CD4-positive, alpha-beta T cell treated with Interleukin-15 for 4 hours (primary cell): Measurements from ENCODE around the gene RBBP4.
A peak's percentile ranks its signal among the peaks of the same experiment; 100 is the strongest.

Experiments used
- DNase-seq: peaks from one replicate; pipeline ENCODE4 v3.0.0-alpha.2; 2020; ENCODE audit warnings: low spot score

Gene RBBP4

GRCh38 chr1:32719681-32720275 is 68.8 kb downstream of the RBBP4 start:
- no peak for DNase-seq

- DNase-seq = peak; percentile 16
These were observed 73.9 kb downstream of the RBBP4 start for GRCh38 chr1:32724678-32725614.

DNA sequence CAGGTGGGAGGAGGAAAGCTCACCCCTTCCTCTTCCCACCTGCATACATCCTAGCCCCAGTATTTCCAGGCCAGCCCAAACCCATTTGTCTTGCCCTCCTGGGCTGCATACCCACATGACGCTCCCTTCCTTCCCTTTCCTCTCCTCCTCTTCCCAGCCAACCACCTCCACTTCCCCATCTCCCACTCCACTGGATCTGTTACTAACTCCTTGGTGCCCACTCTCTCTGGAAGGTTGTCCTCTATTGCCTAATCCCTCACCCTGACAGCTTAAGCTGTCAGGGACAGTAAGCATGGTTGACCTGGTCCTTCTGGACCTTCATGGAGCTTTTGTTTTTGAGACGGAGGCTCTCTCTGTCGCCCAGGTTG is 74.6 kb downstream of the RBBP4 start:
- no peak for DNase-seq

- no peak for DNase-seq
These were observed 76.9 kb downstream of the RBBP4 start for GRCh38 chr1:32727876-32728275.

DNA sequence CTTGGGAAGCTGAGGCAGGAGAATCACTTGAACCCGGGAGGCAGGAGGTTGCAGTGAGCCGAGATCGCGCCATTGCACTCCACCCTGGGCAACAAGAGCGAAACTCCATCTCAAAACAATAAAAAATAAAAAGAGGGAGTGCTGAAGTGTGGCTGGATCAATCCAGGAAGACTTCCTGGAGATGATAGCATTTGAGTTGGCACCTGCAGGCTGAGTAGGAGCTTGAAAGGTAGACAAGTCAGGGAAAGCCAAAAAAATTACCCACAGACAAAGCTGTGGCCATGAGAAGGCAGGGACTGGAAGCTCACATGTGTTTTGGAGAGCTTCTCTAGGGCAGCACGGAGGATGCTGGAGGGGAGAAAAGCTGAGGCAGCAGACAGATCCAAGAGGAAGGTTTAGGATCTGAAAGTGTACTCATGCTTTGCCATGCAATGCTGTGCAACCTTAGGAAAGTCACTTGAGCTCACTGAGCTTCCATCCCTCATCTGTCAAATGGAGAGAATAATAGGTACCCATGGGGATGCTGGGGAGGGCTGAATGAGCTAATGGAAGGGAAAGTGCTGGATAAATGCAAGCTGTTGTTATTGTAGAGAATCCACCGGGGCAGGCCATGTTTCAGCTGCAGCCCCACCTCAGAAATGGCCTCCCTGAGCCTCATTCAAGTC is 77.5 kb downstream of the RBBP4 start:
- no peak for DNase-seq

DNA sequence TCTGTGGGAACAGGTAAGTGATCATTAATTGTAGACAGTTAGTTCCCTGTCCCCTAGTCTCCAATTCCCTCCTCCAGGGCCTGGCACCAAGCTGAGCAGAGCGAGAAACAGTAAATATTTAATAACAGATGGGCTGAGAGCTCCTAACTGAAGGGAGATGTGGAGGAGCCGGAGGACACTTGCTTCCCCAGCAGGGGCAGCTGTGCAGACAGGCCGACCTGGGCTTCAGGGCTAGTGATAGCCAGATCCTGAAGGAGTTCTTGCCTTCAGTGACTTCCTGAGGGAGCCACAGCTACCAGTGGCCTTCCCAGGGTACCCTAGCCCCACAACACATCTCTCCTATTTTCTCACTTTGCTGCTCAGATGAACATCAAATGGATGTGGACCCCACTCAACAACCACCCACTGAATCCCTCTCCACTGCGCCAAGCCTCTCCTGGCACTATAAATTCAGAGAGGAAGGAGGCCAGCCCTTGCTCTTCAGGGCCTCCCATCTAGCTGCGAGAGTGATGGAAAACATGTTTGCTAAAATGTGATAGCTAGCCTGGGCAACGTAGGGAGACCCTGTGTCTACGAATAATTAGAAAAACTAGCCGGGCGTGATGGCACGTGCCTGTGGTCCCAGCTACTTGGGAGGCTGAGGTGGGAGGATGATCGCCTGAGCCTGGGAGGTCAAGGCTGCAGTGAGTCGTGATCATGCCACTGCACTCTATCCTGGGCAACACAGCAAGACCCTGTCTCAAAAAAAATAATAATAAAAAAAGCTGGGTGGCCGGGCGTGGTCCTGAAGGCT is 78.4 kb downstream of the RBBP4 start:
- DNase-seq = no peak

- DNase-seq = no peak
These were observed 82.7 kb downstream of the RBBP4 start for GRCh38 chr1:32733582-32734321.
